Stimulated activated CD4-positive, alpha-beta T cell treated with anti-CD3 and anti-CD28 coated beads, TNF-alpha, amount 100 ng/mL, for 1 hour (primary cell): ENCODE data around the gene SPINK8.
"Not testable (repeated sequence)": the region's sequence is repeated elsewhere in the genome, so short reads cannot be mapped to it uniquely, and the experiment has no call there.

Source experiments
- DNase-seq, 3 donors: peaks; one replicate each; pipeline ENCODE4 v3.0.0-alpha.2; 2020; ENCODE audit warnings: low read depth in 3 of 3, low spot score in 1 of 3

Gene SPINK8

DNA sequence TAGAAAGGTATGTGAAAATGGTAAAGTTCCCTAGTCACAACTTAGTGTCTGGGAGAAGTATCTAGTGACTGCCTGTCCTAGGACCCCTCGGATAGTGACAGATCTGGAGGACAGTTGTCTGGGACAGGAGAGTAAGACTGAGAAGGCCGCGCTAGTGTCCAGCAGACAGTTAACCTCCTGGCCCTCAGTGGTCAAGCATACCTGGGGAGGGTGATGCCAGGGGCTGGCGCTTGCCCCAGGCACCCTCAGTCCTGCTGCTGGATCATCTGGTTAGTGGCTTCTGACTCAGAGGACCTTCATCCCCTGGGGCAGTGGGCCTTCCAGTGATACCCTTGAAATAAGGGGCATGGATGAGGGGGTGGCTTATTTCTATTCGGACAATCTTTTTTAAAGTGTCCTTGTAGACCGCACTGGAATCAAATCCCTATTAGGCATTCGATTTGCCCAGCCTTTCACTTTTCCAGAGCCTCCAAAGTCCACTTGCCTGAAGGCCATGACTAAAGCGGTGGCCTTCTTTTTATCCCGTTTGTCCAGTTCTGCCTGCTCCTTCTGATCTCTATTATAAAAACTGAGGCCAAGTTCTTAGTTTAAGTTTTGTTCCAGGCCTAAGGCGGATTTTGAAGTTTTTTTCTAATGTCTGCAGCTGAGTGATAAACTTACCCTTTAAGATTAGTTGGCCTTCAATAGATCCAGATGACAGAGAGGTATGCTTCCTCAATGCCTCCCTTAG lies 1.6 kb downstream of the SPINK8 start:
- not testable (repeated sequence) for DNase-seq

DNA sequence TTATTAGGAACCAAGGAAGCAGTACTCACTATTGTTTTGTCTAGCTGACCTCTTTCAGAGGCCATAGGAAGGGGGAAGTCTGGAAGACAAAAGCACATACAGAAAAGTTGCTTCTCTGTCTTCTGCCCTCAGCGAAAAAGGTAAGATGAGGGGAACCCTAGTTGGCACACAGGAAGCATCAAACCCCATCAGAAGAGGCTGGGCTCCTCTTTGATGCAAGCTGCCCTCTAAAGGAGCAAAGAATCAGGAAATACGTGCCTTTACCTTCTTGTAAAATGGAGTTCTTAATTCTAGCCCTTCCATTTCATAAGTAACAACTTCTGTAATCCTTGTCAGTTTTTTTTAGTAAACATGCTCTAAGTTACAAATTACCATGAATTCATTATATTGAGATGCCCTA lies 12.5 kb downstream of the SPINK8 start:
- no peak for DNase-seq

DNA sequence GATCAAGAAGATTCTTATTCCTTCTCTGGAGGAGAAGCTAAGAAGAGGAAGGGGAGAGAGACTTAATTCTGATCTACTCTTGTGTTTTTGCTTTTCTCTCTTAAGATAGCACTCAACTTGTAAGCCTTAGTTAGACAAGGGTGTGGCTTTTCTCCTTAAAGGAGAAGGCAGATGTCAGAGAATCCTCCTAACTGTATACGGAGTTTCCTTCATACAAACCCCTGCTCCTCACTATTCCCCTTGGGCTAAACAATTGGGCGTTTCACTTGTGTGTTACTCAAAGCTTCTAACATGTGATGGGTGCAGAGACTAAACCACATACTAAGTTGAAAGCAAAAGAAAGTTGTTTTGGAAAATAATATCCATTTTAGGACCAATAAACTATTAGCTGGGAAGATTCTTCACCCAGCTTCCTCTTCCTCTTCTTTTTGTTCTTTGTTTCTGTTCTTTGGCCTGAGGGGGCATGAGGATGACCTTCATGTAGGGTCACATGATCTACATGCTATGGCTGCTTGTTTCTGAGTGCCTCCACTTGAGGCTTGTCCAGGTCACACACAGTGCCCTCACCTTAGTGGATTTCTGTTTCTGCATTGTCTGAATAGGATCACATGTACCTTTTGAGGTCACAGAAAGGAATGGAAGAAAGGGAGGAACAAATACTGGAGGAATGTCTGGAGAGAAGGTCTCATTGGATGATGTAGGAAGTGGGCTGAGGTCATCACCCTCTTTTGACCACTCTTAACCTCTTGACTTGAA lies 14.6 kb downstream of the SPINK8 start:
- DNase-seq = no peak

DNA sequence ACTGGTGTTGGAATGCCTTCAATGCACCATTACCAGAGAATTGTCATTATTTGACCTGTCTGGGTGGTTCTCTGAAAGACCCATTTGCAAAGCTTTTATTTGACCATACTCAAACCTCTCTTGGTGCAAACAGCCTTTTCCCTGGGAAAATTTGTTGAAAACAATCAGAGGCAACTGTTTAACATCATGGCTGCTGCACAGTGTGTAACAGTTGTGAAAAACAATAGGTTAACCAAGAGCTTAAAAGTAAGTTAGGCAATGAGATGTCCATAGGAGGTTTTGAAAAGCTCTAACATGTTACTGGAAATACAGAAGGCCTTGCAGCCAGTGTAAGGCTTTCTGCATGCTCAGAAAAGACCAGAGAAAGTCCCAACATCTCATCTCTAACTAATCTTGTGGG lies 18.9 kb downstream of the SPINK8 start:
- DNase-seq = no peak

DNA sequence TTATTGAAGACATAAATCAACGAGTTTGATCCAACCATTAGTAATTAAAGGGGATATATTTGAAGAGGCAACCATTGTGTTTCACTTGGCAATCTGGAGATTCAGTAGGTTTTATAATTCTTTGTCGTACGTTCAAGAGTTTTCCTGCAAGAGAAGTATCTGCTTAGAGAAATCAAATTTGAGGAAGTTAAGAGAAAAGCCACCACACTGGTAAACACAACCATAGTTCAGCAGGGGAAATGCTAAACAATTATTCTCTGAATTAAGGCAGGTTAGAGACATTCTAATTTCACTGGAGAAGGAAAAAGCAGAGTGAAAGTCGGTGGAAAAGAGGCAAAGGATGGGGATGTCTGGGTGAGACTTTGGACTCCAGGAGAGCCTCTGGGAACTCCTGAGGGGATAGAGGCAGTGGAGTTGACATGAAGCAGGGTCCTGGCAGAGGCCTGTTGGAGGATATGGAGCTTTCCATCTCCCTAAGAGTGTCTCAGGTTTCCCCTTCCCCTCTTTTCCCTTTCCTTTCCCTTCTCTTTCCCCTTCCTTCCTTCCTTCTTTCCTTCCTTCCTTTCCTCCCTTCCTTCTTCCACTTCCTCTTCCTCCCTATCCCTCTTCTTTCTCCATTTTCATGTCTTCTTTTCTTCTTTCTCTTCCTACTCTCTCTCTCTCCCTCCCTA lies 26.5 kb downstream of the SPINK8 start:
- no peak for DNase-seq

DNA sequence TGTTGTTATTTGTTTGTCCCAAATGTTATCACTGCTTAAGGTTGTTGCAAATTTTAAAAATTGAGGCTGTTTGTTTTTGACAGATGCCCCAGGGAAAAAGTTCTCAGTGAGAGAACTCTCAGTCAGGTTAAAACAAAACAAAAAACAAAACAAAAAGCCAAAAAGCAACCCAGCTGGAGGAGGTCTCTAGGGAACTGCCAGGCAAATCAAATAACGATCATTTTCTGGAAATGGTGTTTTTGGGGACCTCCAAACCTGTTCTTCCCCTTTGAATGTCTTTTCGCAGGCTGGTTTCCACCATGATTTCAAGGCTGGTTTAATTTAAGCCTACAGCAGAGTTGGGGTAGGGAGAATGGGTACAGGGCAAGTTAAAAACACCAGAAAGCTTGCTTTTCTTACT lies 27.2 kb downstream of the SPINK8 start:
- no peak for DNase-seq

DNA sequence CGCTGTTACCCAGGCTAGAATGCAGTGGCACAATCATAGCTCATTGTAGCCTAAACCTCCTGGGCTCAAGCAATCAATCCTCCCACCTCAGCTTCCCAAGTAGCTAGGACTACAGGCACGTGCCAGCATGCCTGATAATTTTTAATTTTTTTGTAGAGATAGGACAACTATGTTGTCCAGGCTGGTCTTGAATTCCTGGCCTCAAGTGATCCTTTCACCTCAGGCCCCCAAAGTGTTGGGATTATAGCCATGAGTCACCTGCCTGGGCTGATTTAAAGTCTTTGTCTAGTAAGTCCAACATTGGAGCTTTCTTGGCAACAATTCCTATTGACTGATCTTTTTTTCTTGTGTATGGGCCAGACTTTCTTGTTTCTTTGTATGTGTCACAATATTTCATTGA lies 28.1 kb downstream of the SPINK8 start:
- DNase-seq = no peak

DNA sequence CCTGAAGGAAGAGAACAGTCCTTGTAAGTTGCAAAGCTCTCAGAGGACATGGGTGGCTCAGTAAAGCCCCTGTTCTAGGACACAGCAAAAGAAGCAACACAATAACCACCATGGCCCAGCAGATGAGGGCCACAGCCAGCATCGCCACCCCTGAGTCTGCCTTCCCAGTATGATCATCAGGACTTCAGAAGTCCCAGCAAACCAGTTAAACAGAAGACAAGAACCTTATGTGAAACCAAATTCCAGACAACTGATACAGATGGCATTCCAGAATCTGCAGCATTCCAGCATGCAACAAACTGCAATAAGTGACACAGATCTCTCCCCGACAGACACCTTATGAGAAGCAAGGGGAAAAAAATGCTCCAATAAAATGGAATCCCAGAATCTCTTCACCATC lies 30.4 kb downstream of the SPINK8 start:
- no peak for DNase-seq

DNA sequence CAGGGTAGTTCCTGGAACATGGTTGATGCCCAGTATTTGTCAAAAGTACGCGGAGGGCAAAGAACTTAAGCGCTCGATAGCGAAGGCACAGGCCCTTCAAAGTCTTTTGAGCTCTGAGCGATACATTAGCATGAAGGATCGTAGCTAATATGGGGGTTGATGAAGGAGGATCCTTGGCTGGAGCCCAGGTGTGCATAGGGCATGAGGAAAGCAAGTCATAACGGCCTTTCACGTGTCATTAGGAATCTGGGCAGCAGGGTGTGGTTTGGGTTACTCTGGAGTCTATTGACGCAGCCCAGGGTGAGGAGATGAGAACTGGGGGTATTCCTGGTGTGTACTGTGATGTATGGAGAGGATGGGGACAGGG lies 31.7 kb downstream of the SPINK8 start:
- DNase-seq = peak in 1 of 3 donors; percentile 7

DNA sequence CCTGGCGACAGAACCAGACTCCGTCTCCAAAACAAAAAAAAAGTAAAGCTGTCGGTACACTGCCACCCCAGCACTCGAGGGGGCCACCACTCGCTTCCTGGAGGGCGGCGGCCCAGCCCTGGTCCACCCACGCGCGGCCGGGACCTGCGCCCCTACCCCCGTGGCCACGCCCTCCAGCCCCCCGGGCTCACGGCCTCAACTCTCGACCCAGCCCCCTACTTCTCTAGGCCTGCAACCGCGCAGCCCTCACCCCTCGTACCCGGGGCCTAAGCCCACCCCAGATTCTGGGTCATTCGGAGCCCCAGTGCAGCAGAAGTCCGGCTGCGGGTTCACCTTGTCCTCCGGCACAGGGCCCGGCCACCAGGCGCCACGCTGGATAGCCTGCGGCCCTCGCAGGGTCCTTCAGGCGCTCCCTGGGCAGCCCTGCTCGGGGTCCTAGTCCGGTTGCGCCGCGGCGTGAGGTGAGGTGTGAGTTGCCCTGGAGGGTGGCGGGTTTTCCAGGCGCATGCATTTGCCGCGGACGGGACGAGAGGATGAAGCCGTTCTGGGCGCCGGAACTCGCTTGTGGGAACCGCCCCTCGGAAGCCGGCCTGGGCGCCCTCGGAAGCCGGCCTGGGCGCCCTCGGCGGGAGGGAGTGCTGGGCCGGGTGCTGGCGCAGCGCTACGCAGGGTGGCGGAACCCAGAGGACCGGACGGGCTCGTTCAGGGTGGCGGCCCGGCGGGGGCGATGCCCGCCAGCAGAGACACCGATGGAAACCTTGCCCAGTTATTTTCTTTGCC lies 32.3 kb downstream of the SPINK8 start, which contains the start of gene NME6:
TSS of gene NME6 (minus strand) at position 348 of the 780 bp plus-strand sequence.
- peak; percentile 66 to 95 (median 84) for DNase-seq

DNA sequence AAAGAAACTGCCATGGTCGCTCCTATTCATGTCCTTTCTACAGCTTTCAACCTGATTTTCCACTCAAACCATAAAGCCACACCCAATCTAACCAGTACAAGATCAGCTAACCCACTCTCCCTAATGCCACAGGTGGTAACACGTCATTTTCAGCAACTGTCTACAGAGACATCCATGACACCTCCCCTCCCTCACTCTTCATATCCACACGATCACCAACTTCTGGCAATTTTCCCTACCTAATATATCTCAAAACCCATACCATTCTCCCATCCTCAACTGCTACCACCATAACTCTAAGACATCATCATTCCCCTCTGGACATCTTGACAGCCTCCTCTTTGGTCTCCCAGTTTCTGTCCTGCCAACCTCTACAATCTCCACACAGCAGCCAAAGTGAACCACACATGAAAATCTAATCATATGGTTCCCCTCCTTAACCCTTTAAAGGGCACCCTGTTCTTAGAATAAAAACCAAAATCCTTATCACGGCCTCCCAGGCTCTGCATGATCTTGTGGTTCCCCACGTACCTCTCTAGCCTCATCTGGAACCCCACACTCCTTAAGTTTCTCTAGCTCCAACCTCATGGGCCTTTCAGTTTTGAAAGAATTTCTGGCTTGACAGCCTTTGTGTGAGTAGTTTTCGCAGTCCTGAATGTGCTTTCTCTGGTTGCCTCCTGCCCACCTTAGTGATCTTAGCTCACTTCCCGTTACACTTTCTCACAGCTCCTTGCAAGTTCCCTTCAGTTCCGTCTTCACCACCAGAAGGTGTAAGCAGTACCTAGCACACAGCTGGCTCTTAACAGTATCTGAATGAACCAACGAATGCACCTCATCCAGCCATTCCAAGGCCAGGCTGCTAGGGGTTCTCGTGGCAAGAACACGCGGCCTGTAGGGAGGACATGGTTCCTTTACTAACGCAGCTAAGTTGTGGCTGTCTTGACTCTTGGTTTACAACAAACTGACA lies 33.4 kb downstream of the SPINK8 start:
- DNase-seq = peak in 1 of 3 donors; percentile 7

DNA sequence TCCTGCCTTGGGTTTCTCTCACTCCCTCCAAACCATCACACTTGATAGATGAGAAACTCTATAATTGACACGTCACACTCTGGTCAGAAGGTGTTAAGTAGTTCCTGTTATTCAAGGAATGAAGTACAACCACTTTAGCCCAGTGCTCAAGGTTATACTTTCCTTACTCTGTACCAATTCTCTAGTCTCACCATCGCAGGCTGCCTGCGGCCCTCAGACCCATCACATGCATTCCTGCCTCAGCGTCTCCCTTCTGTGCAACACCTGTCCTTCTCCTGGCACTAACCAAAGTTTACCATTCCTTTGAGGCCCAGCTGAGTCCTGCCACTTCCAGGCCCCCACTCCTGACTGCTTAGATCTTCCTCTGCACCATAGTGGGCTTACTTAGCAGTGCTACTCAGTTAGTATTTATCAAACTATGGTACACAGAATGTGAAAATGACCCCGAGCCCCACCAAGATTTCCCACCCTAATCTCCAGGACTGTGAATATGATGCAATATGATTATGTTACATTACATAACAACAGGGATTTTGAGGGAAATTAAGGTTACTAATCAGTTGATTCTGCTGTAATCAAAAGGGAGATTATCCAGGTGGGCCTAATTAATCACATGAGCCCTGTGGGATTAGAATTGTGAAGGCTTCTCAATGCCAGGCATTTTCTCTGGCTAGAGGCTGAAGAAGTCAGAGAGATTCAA lies 36.2 kb downstream of the SPINK8 start:
- DNase-seq = no peak

DNA sequence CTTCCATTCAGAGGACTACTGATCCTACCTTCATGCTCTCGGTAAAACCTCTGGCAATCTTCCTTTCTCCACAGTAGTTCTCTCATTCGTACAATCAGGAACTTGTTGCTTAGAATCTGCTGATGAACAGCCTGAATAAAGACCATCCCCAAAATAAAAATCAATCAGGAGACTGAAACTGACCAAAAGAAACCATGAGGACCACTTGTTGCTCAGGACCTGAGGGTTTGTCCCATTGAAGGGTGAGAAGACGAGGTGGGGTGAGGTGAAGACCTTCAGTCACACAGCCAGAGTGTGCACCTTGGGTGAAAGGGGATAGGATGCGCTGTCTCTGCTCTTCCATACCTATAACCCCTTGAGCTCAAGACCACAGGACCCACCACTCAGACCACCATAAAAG lies 36.8 kb downstream of the SPINK8 start:
- no peak for DNase-seq

DNA sequence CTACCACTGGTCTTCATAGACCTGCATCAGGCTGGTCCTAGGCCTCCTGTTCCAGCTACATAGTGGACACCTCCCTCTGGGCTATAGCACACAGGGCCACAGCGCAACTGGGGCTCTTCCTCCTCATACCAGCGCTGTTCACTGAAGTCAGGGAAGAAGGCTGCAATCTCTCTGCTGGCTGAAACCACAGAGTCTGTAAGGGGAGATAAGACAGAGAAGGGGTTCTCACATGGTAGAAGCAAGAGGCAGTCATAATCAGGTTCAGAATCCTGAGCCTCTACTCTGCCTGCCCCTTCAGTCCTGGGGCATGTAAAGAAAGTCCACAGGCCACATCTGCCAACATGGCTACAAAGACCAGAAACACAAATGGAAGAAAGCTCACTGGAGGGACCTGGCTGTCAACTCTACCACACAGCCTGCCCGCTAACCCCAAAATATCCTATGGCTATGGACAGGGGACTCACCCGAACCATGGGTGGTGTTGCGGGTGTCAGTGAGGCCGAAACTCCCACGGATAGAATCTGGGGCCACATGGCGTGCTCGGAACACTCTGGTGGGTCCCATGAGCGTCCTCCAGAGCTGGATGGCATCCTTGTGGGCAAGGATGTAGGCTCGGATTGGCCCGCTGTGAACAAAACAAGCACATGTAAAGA lies 38.7 kb downstream of the SPINK8 start:
- no peak for DNase-seq

DNA sequence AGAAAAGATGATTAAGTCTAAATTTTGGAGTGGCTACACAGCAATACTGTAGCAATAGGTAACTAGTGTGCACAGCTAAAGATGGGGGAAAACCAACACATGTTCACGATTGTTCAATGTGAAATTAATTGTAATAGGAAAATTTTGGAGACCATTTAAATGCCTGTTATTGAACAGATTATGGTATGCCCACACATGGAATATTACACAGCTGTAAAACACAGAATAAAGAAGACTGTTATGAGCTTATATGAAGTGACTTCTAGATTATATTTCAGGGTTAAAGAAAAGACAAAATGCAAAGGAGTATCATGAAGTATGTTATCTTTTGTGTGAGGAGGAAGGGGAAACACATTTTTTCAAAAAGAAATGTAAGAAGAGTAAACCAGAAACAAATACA lies 43.8 kb downstream of the SPINK8 start:
- DNase-seq = no peak

DNA sequence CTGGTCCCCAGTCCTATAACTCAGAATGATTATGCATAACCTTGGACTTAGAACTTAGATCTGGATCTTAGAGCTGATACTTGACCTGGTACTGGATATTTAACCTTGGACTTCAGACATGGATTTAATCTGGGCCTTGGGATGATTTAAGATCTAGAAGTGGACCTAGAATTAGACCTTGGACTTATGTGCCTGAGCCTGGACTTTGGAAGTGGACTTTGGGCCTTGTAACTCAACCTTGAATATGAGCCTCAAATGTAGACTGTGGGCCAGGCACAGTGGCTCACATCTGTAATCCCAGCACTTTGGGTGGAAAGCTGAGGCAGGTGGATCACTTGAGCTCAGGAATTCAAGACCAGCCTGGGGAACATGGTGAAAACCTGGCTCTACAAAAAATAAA lies 46.4 kb downstream of the SPINK8 start:
- DNase-seq = no peak

DNA sequence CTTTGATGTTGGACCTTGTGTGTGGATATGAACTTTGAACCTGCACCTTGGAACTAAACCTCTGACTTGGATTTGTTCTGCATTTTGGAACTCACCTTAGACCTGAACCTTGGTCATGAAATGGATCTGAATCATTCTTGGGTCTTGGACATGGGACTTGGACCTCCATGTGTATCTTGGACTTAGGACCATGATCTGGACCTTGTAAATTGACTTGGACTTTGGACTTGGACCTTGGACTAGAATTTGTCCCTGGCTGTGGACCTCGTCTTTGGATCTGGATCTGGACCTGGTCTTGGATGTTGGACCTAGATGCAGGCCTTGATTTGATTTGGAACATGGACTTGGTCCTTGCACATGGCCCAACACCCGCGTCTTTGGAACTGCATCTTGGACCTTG lies 47.2 kb downstream of the SPINK8 start:
- DNase-seq = no peak

DNA sequence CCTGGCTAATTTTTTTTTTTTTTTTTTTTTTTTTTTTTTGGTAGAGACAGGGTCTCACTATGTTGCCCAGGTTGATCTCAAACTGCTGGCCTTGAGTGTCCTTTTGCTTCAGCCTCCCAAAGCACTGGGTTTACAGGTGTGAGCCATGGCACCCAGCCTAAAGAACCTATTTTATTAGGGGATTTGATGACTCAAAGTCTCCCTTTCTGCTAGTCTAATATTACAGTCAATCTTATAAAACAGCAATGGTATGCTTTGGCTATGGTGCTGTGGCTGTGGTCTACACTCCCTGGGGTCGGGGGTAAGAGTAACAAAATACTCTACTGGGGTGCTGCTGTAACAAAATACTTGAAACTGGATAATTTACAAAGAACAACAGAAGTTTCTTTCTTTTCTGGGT lies 47.8 kb downstream of the SPINK8 start:
- no peak for DNase-seq

DNA sequence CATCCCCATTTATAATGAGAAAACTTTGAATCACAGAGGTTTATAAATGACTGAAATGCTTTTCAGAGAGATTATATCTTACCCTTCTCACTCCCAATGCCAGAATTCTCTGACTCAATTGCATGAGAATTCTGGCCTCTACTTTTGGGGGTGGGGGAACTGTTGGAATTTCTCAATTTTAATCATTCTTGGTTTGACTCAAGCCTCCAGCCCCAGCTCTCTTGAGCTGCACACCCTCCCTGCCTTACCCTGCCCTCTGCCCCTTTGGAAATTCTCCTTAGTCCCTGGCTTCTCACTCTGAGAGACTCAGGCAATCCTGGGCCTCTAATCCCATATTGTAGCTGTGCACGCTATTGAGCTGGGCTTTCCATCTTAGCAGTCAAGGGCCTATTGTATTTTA lies 48.3 kb downstream of the SPINK8 start:
- no peak for DNase-seq
